GM13977 (cell line): ENCODE data around the gene USP5.
"Not testable (repeated sequence)": the region's sequence is repeated elsewhere in the genome, so short reads cannot be mapped to it uniquely, and the experiment has no call there.

Experiments used
- DNase-seq: peaks from one replicate; pipeline ENCODE4 v3.0.0; 2012; ENCODE audit warnings: low spot score
- in situ Hi-C: fragments of 300-500 bp; cut with MboI; formaldehyde crosslinking; loops from one replicate; pipeline ENCODE4 v1.12.0; 2022; ENCODE audit warnings: low sequenced_read_pairs, low pct_unique_long_range_greater_than_20kb, mixed read lengths, inconsistent platforms; ENCODE audit not compliant: unreplicated experiment
- TF ChIP-seq, protein P1 (sequence below): IDR thresholded peaks from 2 replicates; pipeline ENCODE4 v1.5.1; 2012; ENCODE audit warnings: mild to moderate bottlenecking, control low read depth; ENCODE audit not compliant: insufficient read depth; ENCODE audit errors: extremely low read depth, missing control alignments

The USP5 gene

DNA sequence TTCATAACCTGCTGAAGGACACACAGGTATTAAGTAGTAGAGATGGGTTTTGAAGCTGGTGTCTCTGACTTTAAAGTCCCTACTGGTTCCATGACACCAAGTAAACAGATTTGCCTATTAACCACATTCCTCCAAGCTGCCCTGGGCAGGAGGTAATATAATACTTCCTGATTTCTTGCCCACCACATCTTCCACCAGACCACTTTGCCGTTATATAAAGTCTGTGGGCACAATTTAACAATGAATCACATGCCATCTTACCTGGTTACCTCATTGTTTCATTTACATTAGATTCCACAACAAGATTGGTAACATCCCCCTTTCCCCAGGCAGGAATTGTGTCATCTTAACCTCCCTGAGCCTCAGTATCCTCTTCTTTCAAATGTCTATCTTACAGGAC, 51.8 kb downstream of the USP5 start:
- in situ Hi-C loops: no loop called here
- TF ChIP-seq, protein P1, sequence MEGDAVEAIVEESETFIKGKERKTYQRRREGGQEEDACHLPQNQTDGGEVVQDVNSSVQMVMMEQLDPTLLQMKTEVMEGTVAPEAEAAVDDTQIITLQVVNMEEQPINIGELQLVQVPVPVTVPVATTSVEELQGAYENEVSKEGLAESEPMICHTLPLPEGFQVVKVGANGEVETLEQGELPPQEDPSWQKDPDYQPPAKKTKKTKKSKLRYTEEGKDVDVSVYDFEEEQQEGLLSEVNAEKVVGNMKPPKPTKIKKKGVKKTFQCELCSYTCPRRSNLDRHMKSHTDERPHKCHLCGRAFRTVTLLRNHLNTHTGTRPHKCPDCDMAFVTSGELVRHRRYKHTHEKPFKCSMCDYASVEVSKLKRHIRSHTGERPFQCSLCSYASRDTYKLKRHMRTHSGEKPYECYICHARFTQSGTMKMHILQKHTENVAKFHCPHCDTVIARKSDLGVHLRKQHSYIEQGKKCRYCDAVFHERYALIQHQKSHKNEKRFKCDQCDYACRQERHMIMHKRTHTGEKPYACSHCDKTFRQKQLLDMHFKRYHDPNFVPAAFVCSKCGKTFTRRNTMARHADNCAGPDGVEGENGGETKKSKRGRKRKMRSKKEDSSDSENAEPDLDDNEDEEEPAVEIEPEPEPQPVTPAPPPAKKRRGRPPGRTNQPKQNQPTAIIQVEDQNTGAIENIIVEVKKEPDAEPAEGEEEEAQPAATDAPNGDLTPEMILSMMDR: no peak
- DNase-seq: no peak

DNA sequence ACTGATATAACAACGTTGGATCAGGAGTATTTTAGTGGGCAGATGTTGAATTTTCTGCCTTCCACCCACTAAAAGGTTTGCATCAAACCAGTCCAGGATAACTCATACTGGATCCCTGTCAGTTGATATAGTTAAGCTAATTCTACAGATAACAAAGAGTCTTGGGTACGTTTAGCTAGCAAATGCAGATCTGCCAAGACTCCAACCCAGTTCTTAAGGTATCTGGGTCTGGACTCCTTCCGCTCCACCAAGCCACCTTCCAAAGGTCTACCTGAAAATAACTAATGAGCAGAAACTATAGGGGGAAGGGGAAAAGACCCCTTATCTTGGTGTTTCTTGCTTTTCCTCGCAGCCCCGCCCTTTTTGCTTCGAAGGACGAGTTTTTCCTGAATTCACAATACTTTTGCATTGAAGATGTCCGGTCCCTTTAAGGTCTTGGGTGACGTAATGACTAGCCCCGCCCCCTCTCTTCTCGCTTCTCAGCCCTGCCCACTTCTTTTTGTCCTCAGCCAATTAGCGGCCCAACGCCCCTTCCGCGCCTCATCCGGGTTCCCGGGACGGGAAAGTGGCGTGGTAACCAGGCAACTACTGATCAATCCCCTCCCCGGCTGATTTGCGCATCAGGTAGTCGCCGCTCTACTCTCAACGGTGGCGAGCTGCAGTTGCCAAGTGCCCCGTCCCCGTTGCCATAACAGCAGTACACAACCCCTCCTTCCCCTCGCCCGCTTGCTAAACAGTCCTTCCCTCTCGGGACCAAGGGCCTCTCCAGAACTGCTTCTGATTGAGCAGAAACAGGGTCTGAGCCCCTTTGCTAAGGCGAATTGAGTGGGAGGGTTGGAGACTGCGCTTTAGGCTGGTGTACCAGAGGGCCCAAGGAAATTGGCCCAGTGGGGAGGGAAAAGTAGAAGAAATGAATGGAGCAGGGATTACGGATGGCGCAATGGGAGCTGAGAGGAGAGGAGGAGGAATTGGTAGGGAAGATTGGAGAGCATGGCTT, 52.6 kb downstream of the USP5 start, which contains the start of gene LRRC23:
TSS of gene LRRC23 (plus strand) at position 543 of the 997 bp plus-strand sequence. CDS start 812 bp downstream, outside the sequence.
- TF ChIP-seq, protein P1: no peak
- DNase-seq: peak; percentile 94
- in situ Hi-C loops: no loop called here

DNA sequence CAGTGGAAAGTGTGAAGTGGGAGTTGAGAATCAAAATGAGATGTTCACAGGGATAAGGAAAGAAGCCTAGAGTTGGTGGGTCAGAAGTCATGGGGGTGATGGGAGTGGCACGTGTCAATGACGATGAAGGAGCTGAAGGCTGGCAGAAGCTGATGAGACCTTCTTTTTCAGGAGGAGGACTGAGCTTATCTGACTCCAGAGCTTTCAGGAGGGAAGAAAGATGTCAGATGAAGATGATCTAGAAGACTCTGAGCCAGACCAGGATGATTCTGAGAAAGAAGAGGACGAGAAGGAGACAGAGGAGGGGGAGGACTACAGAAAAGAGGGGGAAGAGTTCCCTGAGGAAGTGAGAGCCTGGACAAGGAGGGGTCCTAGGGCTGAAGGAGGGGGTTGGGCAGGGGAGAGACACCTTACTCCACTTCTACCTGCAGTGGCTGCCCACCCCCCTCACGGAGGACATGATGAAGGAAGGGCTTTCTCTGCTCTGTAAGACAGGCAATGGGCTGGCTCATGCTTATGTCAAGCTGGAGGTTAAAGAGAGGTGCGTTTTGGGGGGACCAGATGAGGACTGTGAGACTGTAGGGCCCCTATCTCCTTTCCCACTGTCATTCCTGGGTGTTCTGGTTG, 53.6 kb downstream of the USP5 start:
- in situ Hi-C loops: no loop called here
- no peak for DNase-seq
- TF ChIP-seq, protein P1: no peak

DNA sequence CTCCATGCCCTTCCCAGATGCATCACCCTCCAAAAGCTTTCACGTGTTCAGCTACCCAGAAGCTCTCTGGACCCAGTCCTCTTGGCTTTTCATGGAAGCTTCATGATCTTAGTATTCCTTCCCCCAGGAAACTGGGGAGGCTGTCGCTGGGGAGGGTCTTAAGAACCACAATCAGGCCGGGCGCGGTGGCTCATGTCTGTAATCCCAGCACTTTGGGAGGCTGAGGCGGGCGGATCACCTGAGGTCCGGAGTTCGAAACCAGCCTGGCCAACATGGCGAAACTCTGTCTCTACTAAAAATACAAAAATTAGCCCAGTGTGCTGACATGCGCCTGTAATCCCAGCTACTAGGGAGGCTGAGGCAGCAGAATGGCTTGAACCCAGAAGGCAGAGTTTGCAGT, 56.2 kb downstream of the USP5 start:
- DNase-seq, in situ Hi-C loops: not testable (repeated sequence)

DNA sequence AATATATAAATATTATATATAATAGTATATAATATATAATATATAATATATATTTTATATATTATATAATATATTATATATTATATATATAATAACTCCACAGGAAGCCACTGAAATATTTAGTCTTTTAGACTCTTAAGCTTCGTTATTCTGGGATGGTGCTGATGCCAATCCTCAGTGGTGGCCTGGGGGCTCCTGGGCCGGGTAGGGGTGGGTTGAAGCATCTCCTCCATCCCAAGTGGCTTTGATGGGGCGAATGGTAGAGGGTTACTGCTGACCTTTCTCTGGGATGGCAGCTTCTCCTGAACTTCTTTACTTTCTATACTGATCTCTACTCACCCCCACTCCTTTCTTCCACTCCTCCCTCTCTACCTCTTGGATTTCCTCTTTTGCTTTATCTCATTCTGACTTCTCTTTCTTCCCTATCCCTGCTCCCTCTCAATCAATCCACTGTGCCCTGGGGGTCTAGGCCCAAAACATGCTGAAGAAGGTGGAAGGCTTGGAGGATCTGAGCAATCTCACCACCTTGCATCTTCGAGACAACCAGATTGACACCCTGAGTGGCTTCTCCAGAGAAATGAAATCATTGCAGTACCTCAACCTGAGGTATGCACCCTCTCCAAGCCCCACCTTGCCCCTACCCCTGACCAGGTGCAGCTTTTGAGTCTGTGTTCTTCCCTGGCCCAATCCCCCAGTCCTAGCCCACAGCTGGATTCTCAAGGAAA, 57.6 kb downstream of the USP5 start:
- TF ChIP-seq, protein P1: no peak
- no peak for DNase-seq
- in situ Hi-C loops: no loop called here

DNA sequence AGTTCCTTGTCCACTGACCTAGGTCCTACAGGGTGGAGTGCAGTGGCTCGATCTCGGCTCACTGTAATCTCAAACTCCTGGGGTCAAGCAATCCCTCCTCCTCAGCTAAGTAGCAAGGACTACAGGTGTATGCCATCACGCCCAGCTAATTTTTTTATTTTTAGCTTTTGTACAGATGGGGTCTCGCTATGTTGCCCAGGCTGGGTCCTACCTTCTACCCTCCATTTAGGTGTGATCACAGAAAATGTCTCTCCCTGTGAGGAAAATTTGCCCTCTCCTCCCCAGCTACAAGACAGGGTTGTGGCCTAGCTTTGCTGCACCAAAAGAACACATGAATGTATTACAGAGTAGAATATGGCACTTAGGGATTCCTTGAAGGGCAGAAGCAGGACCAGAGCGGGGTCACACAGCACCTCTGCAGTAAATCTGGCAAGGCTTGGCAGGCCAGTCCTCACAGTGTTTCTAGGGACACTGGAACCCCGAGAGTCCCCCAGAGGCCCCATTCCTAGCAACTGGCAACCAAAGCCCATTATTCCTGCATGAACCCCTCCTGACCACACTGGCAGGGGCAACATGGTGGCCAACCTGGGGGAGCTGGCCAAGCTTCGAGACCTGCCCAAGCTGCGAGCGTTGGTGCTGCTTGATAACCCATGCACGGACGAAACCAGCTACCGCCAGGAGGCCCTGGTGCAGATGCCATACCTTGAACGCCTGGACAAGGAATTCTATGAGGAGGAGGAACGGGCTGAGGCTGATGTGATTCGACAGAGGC, 60.4 kb downstream of the USP5 start:
- TF ChIP-seq, protein P1: no peak
- in situ Hi-C loops: no loop called here
- DNase-seq: no peak
